ENCODE data around the gene WIZ.

- TF ChIP-seq POLR2A (IDR thresholded peaks at IDR 0.05; ENCODE audit: low read depth, low read length) = no peak
- TF ChIP-seq EGR1 (IDR thresholded peaks at IDR 0.05; ENCODE audit: borderline replicate concordance in 1 of 2, low read depth in 2 of 2, low read length in 2 of 2) = no peak
- TF ChIP-seq, protein P1, sequence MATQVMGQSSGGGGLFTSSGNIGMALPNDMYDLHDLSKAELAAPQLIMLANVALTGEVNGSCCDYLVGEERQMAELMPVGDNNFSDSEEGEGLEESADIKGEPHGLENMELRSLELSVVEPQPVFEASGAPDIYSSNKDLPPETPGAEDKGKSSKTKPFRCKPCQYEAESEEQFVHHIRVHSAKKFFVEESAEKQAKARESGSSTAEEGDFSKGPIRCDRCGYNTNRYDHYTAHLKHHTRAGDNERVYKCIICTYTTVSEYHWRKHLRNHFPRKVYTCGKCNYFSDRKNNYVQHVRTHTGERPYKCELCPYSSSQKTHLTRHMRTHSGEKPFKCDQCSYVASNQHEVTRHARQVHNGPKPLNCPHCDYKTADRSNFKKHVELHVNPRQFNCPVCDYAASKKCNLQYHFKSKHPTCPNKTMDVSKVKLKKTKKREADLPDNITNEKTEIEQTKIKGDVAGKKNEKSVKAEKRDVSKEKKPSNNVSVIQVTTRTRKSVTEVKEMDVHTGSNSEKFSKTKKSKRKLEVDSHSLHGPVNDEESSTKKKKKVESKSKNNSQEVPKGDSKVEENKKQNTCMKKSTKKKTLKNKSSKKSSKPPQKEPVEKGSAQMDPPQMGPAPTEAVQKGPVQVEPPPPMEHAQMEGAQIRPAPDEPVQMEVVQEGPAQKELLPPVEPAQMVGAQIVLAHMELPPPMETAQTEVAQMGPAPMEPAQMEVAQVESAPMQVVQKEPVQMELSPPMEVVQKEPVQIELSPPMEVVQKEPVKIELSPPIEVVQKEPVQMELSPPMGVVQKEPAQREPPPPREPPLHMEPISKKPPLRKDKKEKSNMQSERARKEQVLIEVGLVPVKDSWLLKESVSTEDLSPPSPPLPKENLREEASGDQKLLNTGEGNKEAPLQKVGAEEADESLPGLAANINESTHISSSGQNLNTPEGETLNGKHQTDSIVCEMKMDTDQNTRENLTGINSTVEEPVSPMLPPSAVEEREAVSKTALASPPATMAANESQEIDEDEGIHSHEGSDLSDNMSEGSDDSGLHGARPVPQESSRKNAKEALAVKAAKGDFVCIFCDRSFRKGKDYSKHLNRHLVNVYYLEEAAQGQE (IDR thresholded peaks at IDR 0.05; ENCODE audit: low read depth, low read length) = no peak
- TF ChIP-seq RFX5 (IDR thresholded peaks at IDR 0.05; ENCODE audit: low read depth, low read length) = no peak
- TF ChIP-seq EZH2 (IDR thresholded peaks at IDR 0.05; ENCODE audit: borderline replicate concordance, control insufficient read depth, low read depth, low read length) = no peak
Observed at GRCh38 chr19:15422296-15423075, 27.3 kb downstream of the WIZ start.
